GM12892 (cell line): Measurements from ENCODE around the gene SEC31B.
A peak's percentile ranks its signal among the peaks of the same experiment; 100 is the strongest.

ENCODE experiments used
- DNase-seq: peaks from one replicate; pipeline ENCODE4 v3.0.0; 2011; ENCODE audit not compliant: insufficient read length
- FAIRE-seq: peaks from 2 replicates; lab custom pipeline; 2011; peaks lifted over from hg19 to GRCh38; lab: Jason Lieb, UNC
- POLR2A ChIP-seq: IDR thresholded peaks from 2 replicates; pipeline ENCODE4 v1.6.1; 2011; ENCODE audit warnings: low read depth, low read length, control low read depth
- POLR2AphosphoS5 ChIP-seq: IDR thresholded peaks from 2 replicates; pipeline ENCODE4 v1.6.1; 2011; ENCODE audit warnings: low read depth, low read length, control low read depth
- TAF1 ChIP-seq: IDR thresholded peaks from 2 replicates; pipeline ENCODE4 v1.6.1; 2011; ENCODE audit warnings: low read depth, mild to moderate bottlenecking, control low read depth, low read length, borderline replicate concordance

SEC31B gene

GRCh38 chr10:100554902-100555301 is 35.2 kb upstream of the SEC31B start:
- DNase-seq, result no peak
- FAIRE-seq, result no peak
- TF ChIP-seq TAF1, result no peak
- no peak for TF ChIP-seq POLR2A
- no peak for TF ChIP-seq POLR2AphosphoS5

DNA sequence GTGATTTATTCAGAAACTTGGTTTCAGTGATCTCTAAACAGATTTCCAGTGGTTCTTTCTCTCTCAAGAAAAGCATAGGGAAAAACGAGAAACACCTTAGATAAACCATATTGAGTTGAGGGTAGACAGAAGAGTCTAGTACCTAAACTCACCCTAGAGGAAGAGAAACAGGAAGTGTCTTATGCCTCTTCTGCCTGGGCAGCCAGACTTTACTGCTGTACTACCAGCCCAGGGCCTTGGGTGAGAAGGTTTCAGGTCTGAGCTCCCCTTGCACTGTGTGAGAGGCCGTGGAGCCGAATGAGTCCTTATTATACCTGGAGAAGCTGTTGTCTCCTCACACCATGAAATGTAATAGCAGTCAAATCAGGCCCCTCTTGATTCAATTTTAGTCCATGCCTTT is 34.3 kb upstream of the SEC31B start:
- FAIRE-seq, result peak; percentile 27
- DNase-seq, result no peak
- TF ChIP-seq POLR2A (no peak), TAF1 (no peak), POLR2AphosphoS5 (no peak)

DNA sequence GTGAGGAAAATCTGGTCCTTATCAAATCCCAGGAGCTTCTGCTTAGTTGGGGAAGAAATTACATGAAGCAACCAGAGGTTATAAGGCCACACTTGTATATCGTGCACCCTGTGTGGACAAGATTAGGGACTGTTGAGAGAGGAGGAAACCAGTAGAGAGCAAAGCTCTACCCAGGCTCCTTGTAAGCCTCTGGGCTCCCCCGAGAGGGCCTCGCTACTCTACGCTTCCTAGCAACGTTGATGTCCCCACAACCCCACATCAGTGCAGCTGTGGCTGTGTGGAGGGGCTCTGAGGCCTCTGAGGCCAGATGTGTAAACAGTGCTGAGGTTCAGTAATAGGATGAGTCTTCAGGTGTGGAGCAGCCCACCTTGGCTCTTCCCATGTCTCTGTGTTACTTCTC is 32.1 kb upstream of the SEC31B start:
- FAIRE-seq (no peak), DNase-seq (no peak)
- TF ChIP-seq TAF1, result no peak
- TF ChIP-seq POLR2A, result no peak

GRCh38 chr10:100551196-100551595 is 31.5 kb upstream of the SEC31B start:
- DNase-seq, result no peak
- no peak for TF ChIP-seq POLR2A
- TF ChIP-seq TAF1, result no peak
- no peak for TF ChIP-seq POLR2AphosphoS5
- no peak for FAIRE-seq

DNA sequence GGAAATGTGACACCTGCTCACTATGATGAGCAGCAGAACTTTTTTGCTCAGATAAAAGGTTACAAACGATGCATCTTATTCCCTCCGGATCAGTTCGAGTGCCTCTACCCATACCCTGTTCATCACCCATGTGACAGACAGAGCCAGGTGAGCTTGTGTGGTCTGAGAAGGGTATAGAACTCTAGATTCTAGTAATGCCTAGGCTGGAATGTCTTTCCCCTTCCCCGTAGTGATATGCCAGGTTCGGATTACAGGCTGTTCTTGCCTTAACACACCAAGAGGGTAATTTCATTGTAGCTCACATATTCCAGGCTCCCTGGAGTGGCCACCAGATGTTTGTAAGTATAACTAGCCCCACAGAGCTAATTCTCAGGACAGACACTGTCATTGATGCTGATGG is 25.3 kb upstream of the SEC31B start:
- FAIRE-seq, result no peak
- TF ChIP-seq TAF1, result no peak
- TF ChIP-seq POLR2AphosphoS5, result no peak
- no peak for TF ChIP-seq POLR2A

DNA sequence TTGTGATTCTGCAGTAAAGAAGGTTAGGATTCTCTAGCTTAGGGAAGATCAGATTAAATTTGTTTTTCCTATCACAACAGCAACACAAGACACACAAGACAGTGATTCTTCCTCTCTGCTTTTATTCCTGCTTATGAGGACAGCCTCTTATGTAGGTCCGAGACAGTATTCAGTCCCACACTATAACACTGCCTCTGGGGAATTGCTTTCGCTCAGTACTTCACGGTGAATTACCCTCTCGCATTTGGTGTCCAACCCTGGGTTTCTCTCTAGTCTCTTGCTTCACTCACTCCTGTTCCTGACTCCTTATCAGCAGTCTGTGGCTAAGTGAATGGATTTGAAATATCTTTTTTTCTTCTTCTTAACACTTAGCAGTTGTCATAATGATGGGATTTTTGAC is 17.8 kb upstream of the SEC31B start:
- no peak for TF ChIP-seq TAF1
- TF ChIP-seq POLR2A, result no peak
- no peak for TF ChIP-seq POLR2AphosphoS5
- no peak for FAIRE-seq
- DNase-seq, result no peak

More for the DNA sequence above, 25.3 kb upstream of the SEC31B start:
- DNase-seq, result no peak

- TF ChIP-seq POLR2A, result peak; percentile 95
- TF ChIP-seq POLR2AphosphoS5, result peak; percentile 86
- peak; percentile 84 for TF ChIP-seq TAF1
- DNase-seq (peak; percentile 88), FAIRE-seq (peak; percentile 91)
Observed at GRCh38 chr10:100535715-100536353, 16.2 kb upstream of the SEC31B start, which contains the start of gene HIF1AN. Gene HIF1AN (plus strand): TSS chr10:100535943. CDS start chr10:100535959, 16 bp downstream.

- no peak for TF ChIP-seq POLR2AphosphoS5
- no peak for TF ChIP-seq TAF1
- no peak for TF ChIP-seq POLR2A
- DNase-seq, result no peak
- FAIRE-seq, result no peak
Observed at GRCh38 chr10:100535338-100535714, 15.7 kb upstream of the SEC31B start.

GRCh38 chr10:100534726-100535125 is 15.1 kb upstream of the SEC31B start:
- TF ChIP-seq POLR2A (no peak), TAF1 (no peak), POLR2AphosphoS5 (no peak)
- DNase-seq (no peak), FAIRE-seq (peak; percentile 30)

DNA sequence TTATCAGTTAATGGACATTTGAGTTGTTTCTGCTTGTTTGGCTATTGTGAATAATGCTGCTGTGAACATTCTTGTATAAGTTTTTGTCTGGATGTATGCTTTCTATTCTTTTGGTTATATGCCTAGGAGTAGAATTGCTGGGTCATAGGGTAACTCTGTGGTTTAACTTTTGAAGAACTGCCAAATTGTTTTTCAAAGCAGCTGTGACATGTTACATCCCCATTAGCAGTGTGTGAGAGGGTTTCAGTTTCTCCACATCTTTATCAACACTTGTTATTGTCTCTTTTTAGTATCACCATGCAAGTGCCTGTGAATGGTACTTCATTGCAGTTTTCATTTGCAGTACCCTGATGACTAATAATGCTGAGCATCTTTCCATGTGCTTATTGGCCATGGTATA is 12.1 kb upstream of the SEC31B start:
- TF ChIP-seq POLR2A, result no peak
- no peak for TF ChIP-seq TAF1
- no peak for TF ChIP-seq POLR2AphosphoS5
- FAIRE-seq, result no peak
- DNase-seq, result no peak

GRCh38 chr10:100529475-100530298 is 10.0 kb upstream of the SEC31B start, which contains the start of gene NDUFB8:
Gene NDUFB8 (minus strand): TSS chr10:100529871. CDS start chr10:100529851, 20 bp downstream.
- DNase-seq, result peak; percentile 60
- peak; percentile 79 for TF ChIP-seq POLR2AphosphoS5
- peak; percentile 86 for TF ChIP-seq POLR2A
- peak; percentile 75 for TF ChIP-seq TAF1
- FAIRE-seq, result peak; percentile 91

- FAIRE-seq, result peak; percentile 17
- no peak for TF ChIP-seq POLR2AphosphoS5
- TF ChIP-seq TAF1, result no peak
- no peak for TF ChIP-seq POLR2A
- DNase-seq, result no peak
Observed at GRCh38 chr10:100528921-100529474, 9.3 kb upstream of the SEC31B start.
